IMR-90 (cell line): Measurements from ENCODE around the gene MAPK1. TPM values are rescaled to one million over a fixed set of nuclear protein-coding genes. Genes with fewer than 3 reads are reported as not detected.

Experiments
- ATAC-seq: fragments of 200-7000 bp; cut with Tn5 transposase; 2 replicates; pipeline ENCODE4 v1.9.1; 2020; ENCODE audit warnings: low read depth, mild to moderate bottlenecking, moderate library complexity
- BruUV-seq: library from RNA; stranded (reverse); fragments of 400-500 nt; replicated peaks from 2 replicates; lab custom pipeline; 2021; lab: Mats Ljungman, UMichigan
- CTCF ChIA-PET: fragments of 300-600 bp; formaldehyde crosslinking; extraction: SDS; loops from one replicate; lab custom pipeline; 2021; ENCODE audit warnings: antibody characterized with exemption; lab: Yijun Ruan, JAX
- POLR2A ChIA-PET: fragments of 300-600 bp; sonication (Branson Sonifier 250); formaldehyde crosslinking; loops from one replicate; lab custom pipeline; 2022; ENCODE audit warnings: antibody characterized with exemption; ENCODE audit not compliant: unreplicated experiment; lab: Charles Lee
- DNase-seq: peaks from one replicate; pipeline ENCODE4 v3.0.0; 2013
- H2AFZ ChIP-seq: replicated peaks from 2 replicates; pipeline ENCODE3; 2013; ENCODE audit warnings: low read length, mild to moderate bottlenecking; ENCODE audit not compliant: poor library complexity
- H2AK5ac ChIP-seq: 2 replicates; pipeline ENCODE4 v1.6.1; 2013; ENCODE audit warnings: low read depth, low read length, inconsistent platforms
- H2AK9ac ChIP-seq: replicated peaks from 2 replicates; pipeline ENCODE3; 2013; ENCODE audit warnings: mild to moderate bottlenecking, low read depth, low read length, moderate library complexity; ENCODE audit not compliant: poor library complexity
- H2BK120ac ChIP-seq: 2 replicates; pipeline ENCODE4 v1.6.1; 2013; ENCODE audit warnings: low read depth, low read length, inconsistent platforms
- H2BK15ac ChIP-seq: 3 replicates; pipeline ENCODE4 v1.6.1; 2013; ENCODE audit warnings: low read depth, low read length, inconsistent platforms
- H2BK20ac ChIP-seq: 2 replicates; pipeline ENCODE4 v1.6.1; 2013; ENCODE audit warnings: low read depth, mild to moderate bottlenecking, inconsistent platforms, low read length, moderate library complexity
- H2BK5ac ChIP-seq: 2 replicates; pipeline ENCODE4 v1.6.1; 2013; ENCODE audit warnings: mild to moderate bottlenecking, low read depth, low read length, inconsistent platforms; ENCODE audit not compliant: poor library complexity, severe bottlenecking
- H3K14ac ChIP-seq: replicated peaks from 2 replicates; pipeline ENCODE4 v1.6.1; 2013; ENCODE audit warnings: low read depth, low read length, inconsistent platforms
- H3K18ac ChIP-seq: 2 replicates; pipeline ENCODE4 v1.6.1; 2013; ENCODE audit warnings: low read depth, low read length, control low read depth
- H3K23ac ChIP-seq: 2 replicates; pipeline ENCODE4 v1.6.1; 2013; ENCODE audit warnings: low read depth, low read length, inconsistent platforms
- H3K27ac ChIP-seq: 2 replicates; pipeline ENCODE4 v1.5.1; 2013; ENCODE audit warnings: mild to moderate bottlenecking, control low read depth, low read length; ENCODE audit not compliant: insufficient read depth
- H3K27me3 ChIP-seq: 2 replicates; pipeline ENCODE4 v1.6.1; 2013; ENCODE audit warnings: low read length; ENCODE audit not compliant: control insufficient read depth, insufficient read depth
- H3K36me3 ChIP-seq: 2 replicates; pipeline ENCODE4 v1.6.1; 2013; ENCODE audit warnings: low read length, mixed read lengths; ENCODE audit not compliant: control insufficient read depth, insufficient read depth
- H3K4ac ChIP-seq: 2 replicates; pipeline ENCODE4 v1.6.1; 2013; ENCODE audit warnings: low read depth, low read length, inconsistent platforms
- H3K4me1 ChIP-seq: 2 replicates; pipeline ENCODE4 v1.6.1; 2013; ENCODE audit warnings: low read length, mixed read lengths; ENCODE audit not compliant: control insufficient read depth, insufficient read depth
- H3K4me2 ChIP-seq: 2 replicates; pipeline ENCODE4 v1.6.1; 2013; ENCODE audit warnings: low read depth, mild to moderate bottlenecking, control low read depth, low read length, moderate library complexity
- H3K4me3 ChIP-seq: 2 replicates; pipeline ENCODE4 v1.5.1; 2013; ENCODE audit warnings: low read depth, mild to moderate bottlenecking, control low read depth, low read length, moderate library complexity; ENCODE audit not compliant: insufficient read depth
- H3K56ac ChIP-seq: 2 replicates; pipeline ENCODE4 v1.6.1; 2013; ENCODE audit warnings: low read length, inconsistent platforms; ENCODE audit not compliant: insufficient read depth; ENCODE audit errors: extremely low read depth
- H3K79me1 ChIP-seq, 2 experiments: 2 replicates each; pipeline ENCODE4 v1.6.1; 2013; ENCODE audit warnings: low read length in 2 of 2, inconsistent platforms in 1 of 2, low read depth in 1 of 2
- H3K9ac ChIP-seq: 2 replicates; pipeline ENCODE4 v1.6.1; 2013; ENCODE audit warnings: low read depth, low read length, control low read depth
- H3K9me1 ChIP-seq: 2 replicates; pipeline ENCODE4 v1.6.1; 2013; ENCODE audit warnings: low read length, inconsistent platforms; ENCODE audit not compliant: insufficient read depth
- H3K9me3 ChIP-seq: 2 replicates; pipeline ENCODE4 v1.6.1; 2013; ENCODE audit warnings: low read length; ENCODE audit not compliant: control insufficient read depth, insufficient read depth
- H4K20me1 ChIP-seq: 2 replicates; pipeline ENCODE4 v1.6.1; 2013; ENCODE audit warnings: low read length, inconsistent platforms; ENCODE audit not compliant: insufficient read depth
- H4K5ac ChIP-seq: 2 replicates; pipeline ENCODE4 v1.6.1; 2013; ENCODE audit warnings: mild to moderate bottlenecking, low read depth, low read length, control low read depth
- H4K8ac ChIP-seq, 2 experiments: 2 replicates each; pipeline ENCODE4 v1.6.1; 2013; ENCODE audit warnings: low read depth in 2 of 2, low read length in 2 of 2, control low read depth in 1 of 2, inconsistent platforms in 1 of 2
- H4K91ac ChIP-seq: 2 replicates; pipeline ENCODE4 v1.6.1; 2013; ENCODE audit warnings: low read depth, low read length, inconsistent platforms; ENCODE audit not compliant: insufficient read depth
- BHLHE40 ChIP-seq: fragments of 150-350 bp; IDR thresholded peaks from 2 replicates; pipeline ENCODE4 v1.6.1; 2016; ENCODE audit warnings: mild to moderate bottlenecking, low read depth, low read length
- CHD1 ChIP-seq: IDR thresholded peaks from 2 replicates; pipeline ENCODE4 v1.6.1; 2012; ENCODE audit warnings: low read depth, low read length, improper control_type of control experiment
- CTCF ChIP-seq: conservative IDR thresholded peaks from 2 replicates; pipeline ENCODE4 v1.5.1; 2012; ENCODE audit warnings: mild to moderate bottlenecking, low read depth, low read length, improper control_type of control experiment
- ELK1 ChIP-seq: fragments of 150-350 bp; IDR thresholded peaks from 2 replicates; pipeline ENCODE4 v1.6.1; 2016; ENCODE audit warnings: low read depth, mild to moderate bottlenecking, low read length, moderate library complexity, borderline replicate concordance
- FOS ChIP-seq: fragments of 150-350 bp; IDR thresholded peaks from 2 replicates; pipeline ENCODE4 v1.6.1; 2016; ENCODE audit warnings: low read depth, low read length
- MAFK ChIP-seq: IDR thresholded peaks from 2 replicates; pipeline ENCODE4 v1.6.1; 2012; ENCODE audit warnings: low read depth, low read length, improper control_type of control experiment
- MAZ ChIP-seq: IDR thresholded peaks from 2 replicates; pipeline ENCODE4 v1.6.1; 2012; ENCODE audit warnings: low read depth, mild to moderate bottlenecking, low read length, improper control_type of control experiment, moderate library complexity, borderline replicate concordance
- MXI1 ChIP-seq: IDR thresholded peaks from 2 replicates; pipeline ENCODE4 v1.6.1; 2012; ENCODE audit warnings: low read depth, mild to moderate bottlenecking, low read length, moderate library complexity, borderline replicate concordance
- POLR2A ChIP-seq: IDR thresholded peaks from 2 replicates; pipeline ENCODE4 v1.6.1; 2012; ENCODE audit warnings: mild to moderate bottlenecking, low read depth, low read length
- RAD21 ChIP-seq: IDR thresholded peaks from 2 replicates; pipeline ENCODE4 v1.6.1; 2012; ENCODE audit warnings: low read length, improper control_type of control experiment
- RCOR1 ChIP-seq: IDR thresholded peaks from 2 replicates; pipeline ENCODE4 v1.6.1; 2012; ENCODE audit warnings: mild to moderate bottlenecking, low read length, improper control_type of control experiment; ENCODE audit not compliant: insufficient replicate concordance
- SMC3 ChIP-seq: fragments of 150-350 bp; IDR thresholded peaks from 2 replicates; pipeline ENCODE4 v1.6.1; 2016; ENCODE audit warnings: low read depth, mild to moderate bottlenecking, antibody characterized with exemption, low read length, moderate library complexity
- USF2 ChIP-seq: fragments of 150-350 bp; IDR thresholded peaks from 2 replicates; pipeline ENCODE4 v1.6.1; 2017; ENCODE audit warnings: mild to moderate bottlenecking, antibody characterized with exemption, low read length, low read depth
- WGBS, 2 experiments: methylation state at CpG; one replicate each; pipeline versions ENCODE4 v1.1.5 to v1.1.7; 2013; ENCODE audit warnings: missing lambda C conversion rate in 2 of 2; ENCODE audit not compliant: insufficient read length in 1 of 2; ENCODE audit errors: extremely low coverage in 2 of 2; 5-methylcytosine and 5-hydroxymethylcytosine counted together
- dilution Hi-C: fragments of 300-500 bp; cut with HindIII; formaldehyde crosslinking; loops from one replicate; pipeline ENCODE4 v1.14.3; 2018; ENCODE audit warnings: low sequenced_read_pairs; ENCODE audit not compliant: unreplicated experiment
- in situ Hi-C: fragments of 300-500 bp; cut with MboI; formaldehyde crosslinking; loops from 3 replicates; pipeline ENCODE4 v1.14.3; 2019; ENCODE audit warnings: low sequenced_read_pairs, inconsistent platforms, mixed read lengths
- intact Hi-C: fragments of 100-400 bp; cut with micrococcal nuclease; formaldehyde crosslinking; loops from 2 replicates; pipeline ENCODE4 v1.10.0; 2022
- polyA plus RNA-seq, 3 experiments: library from polyadenylated mRNA; depleted of rRNA; stranded (reverse); fragments of >200 nt; gene quantifications; 2 replicates each; pipeline ENCODE4 v1.2.3, GENCODE V29; 2012; ENCODE audit warnings: low replicate concordance in 1 of 3
- total RNA-seq: library from RNA; depleted of rRNA; stranded (reverse); fragments of >200 nt; gene quantifications from 2 replicates; pipeline ENCODE4 v1.2.3, GENCODE V29; 2012

Gene MAPK1
- total and polyA plus RNA-seq, 2 of the 4 experiments (the other 2 are of a cell fraction), result 41.0 to 51.3 TPM

- H3K27me3 ChIP-seq, result no peaks in the 10 kb centered on the region
- BruUV-seq, result no TSS peak
- 97% methylated on average over 6 of the region's 9 CpGs; no CpG with 5 or more reads in 1 of the 2 experiments for WGBS, 2 experiments
- intact Hi-C loops, result no loop called here
- TF ChIP-seq CHD1 (no peak), MAZ (no peak), MXI1 (no peak), USF2 (no peak; the same call in 1 of the 2 replicates), RAD21 (no peak), SMC3 (no peak), POLR2A (no peak), RCOR1 (no peak), BHLHE40 (no peak), CTCF (no peak), MAFK (no peak), FOS (no peak), ELK1 (no peak)
- H2AK9ac ChIP-seq, result no peak overlapping the region
- H3K79me1 ChIP-seq, result peaks cover 0 to 67% of the 10 kb centered on the region in 2 experiments; a peak in 3 of 4 replicates
- H4K91ac ChIP-seq, result no peak overlapping the region
- peaks cover 25% of the 10 kb centered on the region for H3K9me1 ChIP-seq
- no peaks in the 10 kb centered on the region for H3K36me3 ChIP-seq
- no peak overlapping the region for H3K4me2 ChIP-seq
- POLR2A ChIA-PET, result no interaction called here
- no peak overlapping the region for H2BK120ac ChIP-seq
- no peak overlapping the region for H2BK5ac ChIP-seq
- no peak overlapping the region for H4K8ac ChIP-seq
- no peak overlapping the region for H3K9ac ChIP-seq
- H2AK5ac ChIP-seq, result no peak overlapping the region
- H3K14ac ChIP-seq, result no peak overlapping the region
- H3K23ac ChIP-seq, result no peak overlapping the region; the same call in 1 of the 2 replicates
- peaks cover 11% of the 10 kb centered on the region for H3K4me1 ChIP-seq
- in situ Hi-C loops, result no loop called here
- no peak overlapping the region for H2BK15ac ChIP-seq
- no peak overlapping the region for H3K4ac ChIP-seq
- peaks cover 92% of the 10 kb centered on the region for H4K20me1 ChIP-seq
- no peak for DNase-seq
- H3K56ac ChIP-seq, result no peak overlapping the region
- dilution Hi-C loops, result no loop called here
- H4K5ac ChIP-seq, result no peak overlapping the region
- H3K27ac ChIP-seq, result no peak overlapping the region
- H3K4me3 ChIP-seq, result no peak overlapping the region
- H3K18ac ChIP-seq, result no peak overlapping the region
- H3K9me3 ChIP-seq, result no peaks in the 10 kb centered on the region
- CTCF ChIA-PET, result interaction anchor here (0.6 to 1.5 kb wide), 3 partner anchors 75 to 102 kb away, joined by 3 to 4 read pairs (median 4); no protein-coding TSS in a partner anchor
- H2BK20ac ChIP-seq, result no peak overlapping the region
- H2AFZ ChIP-seq, result no peak overlapping the region
- no peak for ATAC-seq
Observed at GRCh38 chr22:21862386-21863245, 4.8 kb downstream of the MAPK1 start.
